Body of pancreas (tissue), 4 donors: ENCODE measurements around the gene CDC42EP3.

ENCODE experiments used
- CTCF ChIP-seq, 7 experiments: fragments of 450-650 bp in 4 of 7; fragments of 200-600 bp in 3 of 7; sonication (generic) in 3 of 7; IDR thresholded peaks; one replicate each; pipeline ENCODE4 v1.5.1; 2016 to 2019; ENCODE audit warnings: antibody characterized with exemption in 7 of 7
- POLR2A ChIP-seq, 3 donors: fragments of 450-650 bp; IDR thresholded peaks; one replicate each; pipeline ENCODE4 v1.6.1; 2016; ENCODE audit warnings: antibody characterized with exemption in 3 of 3, mild to moderate bottlenecking in 2 of 3

GRCh38 chr2:37612382-37612781 is 59.1 kb downstream of the CDC42EP3 start:
- TF ChIP-seq CTCF (IDR thresholded peaks at IDR 0.05) (no peak), POLR2A (IDR thresholded peaks at IDR 0.05) (no peak)
